CD8-positive, alpha-beta memory T cell (primary cell): ENCODE results near the gene NACAD. TPM values are rescaled to one million over a fixed set of nuclear protein-coding genes. Genes with fewer than 3 reads are reported as not detected.
A peak's percentile ranks its signal among the peaks of the same experiment; 100 is the strongest.

Experiments used
- CTCF ChIA-PET: fragments of 350-600 bp; sonication (Branson Sonifier 250); formaldehyde crosslinking; loops from one replicate; lab custom pipeline; 2021; ENCODE audit warnings: antibody characterized with exemption; lab: Charles Lee
- POLR2A ChIA-PET: fragments of 350-600 bp; sonication (Branson Sonifier 250); formaldehyde crosslinking; loops from one replicate; lab custom pipeline; 2021; ENCODE audit warnings: antibody characterized with exemption; lab: Charles Lee
- DNase-seq, 5 donors: peaks; one replicate each; pipeline versions ENCODE4 v3.0.0 to v3.0.0-alpha.2; 2020 to 2022; ENCODE audit warnings: mixed read lengths in 1 of 5
- H3K27ac ChIP-seq: one replicate; pipeline ENCODE4 v1.7.0; 2013; ENCODE audit warnings: low read depth, mild to moderate bottlenecking, low read length, moderate library complexity
- H3K27me3 ChIP-seq: 2 replicates; pipeline ENCODE4 v1.7.0; 2013; ENCODE audit warnings: low read length, mild to moderate bottlenecking; ENCODE audit not compliant: insufficient read depth, poor library complexity, severe bottlenecking
- H3K36me3 ChIP-seq: 2 replicates; pipeline ENCODE4 v1.7.0; 2013; ENCODE audit warnings: mild to moderate bottlenecking, low read length, moderate library complexity; ENCODE audit not compliant: insufficient read depth
- H3K4me1 ChIP-seq: 2 replicates; pipeline ENCODE4 v1.7.0; 2013; ENCODE audit warnings: mild to moderate bottlenecking, low read length, moderate library complexity; ENCODE audit not compliant: insufficient read depth
- H3K4me3 ChIP-seq: 2 replicates; pipeline ENCODE4 v1.7.0; 2013; ENCODE audit warnings: mild to moderate bottlenecking, low read length
- H3K9me3 ChIP-seq: 2 replicates; pipeline ENCODE4 v1.7.0; 2013; ENCODE audit warnings: mild to moderate bottlenecking, low read length
- H3K27ac Mint-ChIP-seq, 8 donors: one replicate each; pipeline ENCODE4 v1.8.0; 2020 to 2021; ENCODE audit warnings: mixed read lengths in 8 of 8, mild to moderate bottlenecking in 6 of 8, inconsistent platforms in 3 of 8, moderate library complexity in 3 of 8
- H3K27me3 Mint-ChIP-seq, 2 donors: one replicate each; pipeline ENCODE4 v1.8.0; 2020 to 2021; ENCODE audit warnings: mixed read lengths in 2 of 2, mild to moderate bottlenecking in 1 of 2, moderate library complexity in 1 of 2
- H3K36me3 Mint-ChIP-seq, 3 donors: one replicate each; pipeline ENCODE4 v1.8.0; 2020 to 2021; ENCODE audit warnings: mixed read lengths in 3 of 3, inconsistent platforms in 1 of 3, mild to moderate bottlenecking in 1 of 3
- H3K4me1 Mint-ChIP-seq, 3 donors: one replicate each; pipeline ENCODE4 v1.8.0; 2020 to 2021; ENCODE audit warnings: mixed read lengths in 3 of 3, inconsistent platforms in 1 of 3, mild to moderate bottlenecking in 1 of 3
- H3K4me3 Mint-ChIP-seq, 7 donors: one replicate each; pipeline ENCODE4 v1.8.0; 2020 to 2021; ENCODE audit warnings: mixed read lengths in 7 of 7, mild to moderate bottlenecking in 6 of 7, moderate library complexity in 4 of 7, inconsistent platforms in 2 of 7
- H3K9me3 Mint-ChIP-seq, 5 donors: one replicate each; pipeline ENCODE4 v1.8.0; 2020 to 2022; ENCODE audit warnings: mixed read lengths in 5 of 5, mild to moderate bottlenecking in 3 of 5, moderate library complexity in 2 of 5, inconsistent platforms in 1 of 5
- polyA plus RNA-seq: library from polyadenylated mRNA; unstranded; fragments of 300-500 nt; fragmentation: Illumina TruSeq; gene quantifications from one replicate; pipeline ENCODE4 v1.2.3, GENCODE V29; 2021
- total RNA-seq, 2 experiments: library from RNA; stranded (reverse); gene quantifications; one replicate each; pipeline ENCODE4 v1.2.3, GENCODE V29; 2021

Gene NACAD
- total and polyA plus RNA-seq, 3 experiments from 2014 or later = 0.31 to 1.3 (median 0.82) TPM

DNA sequence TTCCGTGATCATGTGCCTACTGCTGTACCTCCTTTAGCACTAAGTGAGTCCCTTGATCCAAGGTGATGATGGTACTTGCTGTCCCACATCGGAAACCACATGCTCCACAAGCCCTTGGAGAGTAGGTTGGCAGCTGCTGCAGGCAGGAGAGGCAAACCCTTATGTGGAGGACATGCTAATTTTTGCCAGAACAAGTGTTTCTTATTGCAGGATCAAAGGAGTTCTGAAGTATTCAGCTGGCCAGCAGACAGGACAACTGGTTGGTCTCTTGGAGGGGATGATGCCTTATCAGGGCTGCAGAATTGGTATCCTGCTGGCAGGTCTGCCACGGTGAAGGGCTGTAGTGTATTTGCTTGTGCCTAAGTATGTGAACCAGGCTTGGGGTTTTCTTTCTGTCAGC lies 36.8 kb downstream of the NACAD start:
- peak overlapping the region in 6 of 8 donors; percentile 10 to 90 (median 64) for H3K27ac Mint-ChIP-seq
- Histone ChIP-seq H3K36me3 (peaks cover 34% of the 10 kb centered on the region), H3K4me1 (peaks cover 26% of the 10 kb centered on the region), H3K27me3 (no peaks in the 10 kb centered on the region), H3K4me3 (no peak overlapping the region), H3K27ac (no peak overlapping the region), H3K9me3 (no peaks in the 10 kb centered on the region)
- H3K36me3 Mint-ChIP-seq = peaks cover 3 to 76% (median 19%) of the 10 kb centered on the region in 3 donors
- H3K9me3 Mint-ChIP-seq = no peaks in the 10 kb centered on the region
- peaks cover 70 to 91% (median 76%) of the 10 kb centered on the region in 3 donors for H3K4me1 Mint-ChIP-seq
- ChIA-PET POLR2A (no interaction called here), CTCF (interaction anchor here (1.2 to 1.3 kb wide), 2 partner anchors 18 to 196 kb away, joined by 3 to 5 read pairs; no protein-coding TSS in a partner anchor)
- DNase-seq = no peak
- no peak overlapping the region for H3K4me3 Mint-ChIP-seq
- H3K27me3 Mint-ChIP-seq = no peaks in the 10 kb centered on the region

DNA sequence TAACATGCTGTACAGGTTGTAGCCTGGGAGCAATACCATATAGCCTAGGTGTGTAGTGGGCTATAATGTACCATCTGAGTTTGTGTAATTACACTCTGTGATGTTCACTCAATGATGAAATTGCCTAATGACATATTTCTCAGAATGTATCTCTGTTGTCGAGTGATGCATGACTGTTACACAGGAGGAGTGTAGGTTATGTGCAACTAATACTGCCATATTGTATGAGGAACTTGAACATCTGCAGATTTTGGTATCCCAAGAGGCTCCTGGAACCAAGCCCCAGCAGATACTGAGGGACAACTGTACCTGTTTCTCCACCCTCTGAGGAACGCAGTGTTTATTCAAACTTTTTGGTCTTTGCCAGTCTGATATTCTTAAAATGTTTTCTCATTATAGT lies 38.6 kb downstream of the NACAD start:
- no peak for DNase-seq
- ChIA-PET CTCF (interaction anchor here (2.5 kb wide), 1 partner anchor 76 kb away, joined by 7 read pairs; no protein-coding TSS in a partner anchor), POLR2A (no interaction called here)
- Histone ChIP-seq H3K4me3 (no peak overlapping the region), H3K36me3 (peaks cover 40% of the 10 kb centered on the region), H3K27me3 (no peaks in the 10 kb centered on the region), H3K9me3 (no peaks in the 10 kb centered on the region), H3K4me1 (peaks cover 31% of the 10 kb centered on the region), H3K27ac (no peak overlapping the region)
- peaks cover 0 to 82% (median 22%) of the 10 kb centered on the region in 3 donors for H3K36me3 Mint-ChIP-seq
- no peak overlapping the region for H3K4me3 Mint-ChIP-seq
- peak overlapping the region in 6 of 8 donors; percentile 7 to 90 (median 34) for H3K27ac Mint-ChIP-seq
- no peaks in the 10 kb centered on the region for H3K27me3 Mint-ChIP-seq
- H3K9me3 Mint-ChIP-seq = no peaks in the 10 kb centered on the region
- peaks cover 65 to 87% (median 70%) of the 10 kb centered on the region in 3 donors for H3K4me1 Mint-ChIP-seq

GRCh38 chr7:45048748-45049147 lies 40.0 kb downstream of the NACAD start:
- peaks cover 0 to 81% (median 18%) of the 10 kb centered on the region in 3 donors for H3K36me3 Mint-ChIP-seq
- Histone ChIP-seq H3K27me3 (no peaks in the 10 kb centered on the region), H3K4me3 (no peak overlapping the region), H3K4me1 (peaks cover 31% of the 10 kb centered on the region), H3K9me3 (no peaks in the 10 kb centered on the region), H3K27ac (no peak overlapping the region), H3K36me3 (peaks cover 46% of the 10 kb centered on the region)
- H3K4me3 Mint-ChIP-seq = no peak overlapping the region
- no peak overlapping the region for H3K27ac Mint-ChIP-seq
- CTCF ChIA-PET = interaction anchor here (1.5 to 2.5 kb wide), 2 partner anchors 75 to 192 kb away, joined by 5 to 7 read pairs; no protein-coding TSS in a partner anchor
- POLR2A ChIA-PET = interaction anchor here (0.7 kb wide), 1 partner anchor 8 kb away, joined by 3 read pairs; no protein-coding TSS in a partner anchor
- H3K4me1 Mint-ChIP-seq = peaks cover 58 to 86% (median 68%) of the 10 kb centered on the region in 3 donors
- no peaks in the 10 kb centered on the region for H3K9me3 Mint-ChIP-seq
- DNase-seq = no peak
- no peaks in the 10 kb centered on the region for H3K27me3 Mint-ChIP-seq

DNA sequence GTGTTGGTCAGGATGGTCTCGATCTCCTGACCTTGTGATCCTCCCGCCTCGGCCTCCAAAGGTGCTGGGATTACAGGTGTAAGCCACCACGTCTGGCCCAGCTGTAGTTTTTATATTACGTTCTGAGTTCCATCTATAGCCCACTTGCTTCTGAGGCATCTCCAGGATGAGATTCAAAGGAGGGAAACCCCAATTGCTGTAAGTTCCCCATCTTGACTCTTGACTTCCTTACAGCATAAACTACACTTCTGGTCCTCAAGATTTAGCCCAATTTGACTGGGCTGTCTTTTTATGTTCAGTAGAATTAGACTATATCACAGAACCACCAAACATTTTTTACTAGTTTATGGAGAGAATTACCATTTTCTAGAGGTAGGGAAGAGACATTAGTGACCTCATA lies 44.4 kb downstream of the NACAD start:
- no peaks in the 10 kb centered on the region for H3K9me3 Mint-ChIP-seq
- Histone ChIP-seq H3K4me3 (no peak overlapping the region), H3K9me3 (no peaks in the 10 kb centered on the region), H3K36me3 (peaks cover 52% of the 10 kb centered on the region), H3K27me3 (no peaks in the 10 kb centered on the region), H3K27ac (no peak overlapping the region), H3K4me1 (peaks cover 10% of the 10 kb centered on the region)
- H3K4me3 Mint-ChIP-seq = no peak overlapping the region
- no peak for DNase-seq
- H3K4me1 Mint-ChIP-seq = peaks cover 49 to 84% (median 66%) of the 10 kb centered on the region in 3 donors
- H3K36me3 Mint-ChIP-seq = peaks cover 0 to 83% (median 28%) of the 10 kb centered on the region in 3 donors
- CTCF ChIA-PET = interaction anchor here (1.2 kb wide), 1 partner anchor 70 kb away, joined by 3 read pairs; no protein-coding TSS in a partner anchor
- POLR2A ChIA-PET = no interaction called here
- H3K27ac Mint-ChIP-seq = peak overlapping the region in 4 of 8 donors; percentile 17 to 87 (median 40)
- H3K27me3 Mint-ChIP-seq = no peaks in the 10 kb centered on the region

- CTCF ChIA-PET = interaction anchor here (0.7 to 0.9 kb wide), 3 partner anchors 27 to 50 kb away, joined by 3 to 4 read pairs (median 3); no protein-coding TSS in a partner anchor
- H3K4me1 ChIP-seq = peaks cover 41% of the 10 kb centered on the region
- no peak overlapping the region for H3K27ac ChIP-seq
- H3K36me3 ChIP-seq = peaks cover 46% of the 10 kb centered on the region
- no peak for DNase-seq
- Mint-ChIP-seq H3K27me3 (no peaks in the 10 kb centered on the region), H3K9me3 (no peaks in the 10 kb centered on the region), H3K27ac (peak overlapping the region; percentile 24 to 82 (median 64)), H3K4me3 (peak overlapping the region in 1 of 7 donors; percentile 64), H3K36me3 (peaks cover 0 to 79% (median 37%) of the 10 kb centered on the region in 3 donors), H3K4me1 (peaks cover 61 to 85% (median 82%) of the 10 kb centered on the region in 3 donors)
- no peaks in the 10 kb centered on the region for H3K9me3 ChIP-seq
- no peak overlapping the region for H3K4me3 ChIP-seq
- POLR2A ChIA-PET = no interaction called here
- no peaks in the 10 kb centered on the region for H3K27me3 ChIP-seq
Observed at GRCh38 chr7:45039106-45039505, 49.7 kb downstream of the NACAD start.

DNA sequence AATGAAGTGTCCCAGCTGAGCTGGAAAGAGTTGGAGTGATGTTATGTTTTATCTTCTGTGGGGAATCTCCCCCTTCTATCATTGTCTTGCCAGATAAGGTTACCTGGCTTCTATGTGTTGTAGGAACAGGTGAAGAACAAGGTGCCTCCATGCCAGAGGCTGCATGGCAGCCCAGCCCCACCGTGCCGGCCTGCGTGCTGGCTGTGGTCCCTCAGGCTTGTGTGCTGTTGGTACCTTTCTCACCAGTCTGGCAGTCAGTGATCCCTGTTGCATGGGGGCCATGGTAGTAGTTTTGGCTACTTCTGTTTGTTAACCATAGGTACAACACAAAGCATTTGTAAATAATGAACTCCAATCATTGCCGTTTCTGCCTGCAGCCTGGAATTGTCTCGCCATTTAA lies 50.9 kb downstream of the NACAD start:
- Histone ChIP-seq H3K36me3 (peaks cover 40% of the 10 kb centered on the region), H3K27me3 (no peaks in the 10 kb centered on the region), H3K4me3 (no peak overlapping the region), H3K4me1 (peaks cover 53% of the 10 kb centered on the region), H3K27ac (no peak overlapping the region), H3K9me3 (no peaks in the 10 kb centered on the region)
- Mint-ChIP-seq H3K4me1 (peaks cover 69 to 85% (median 82%) of the 10 kb centered on the region in 3 donors), H3K9me3 (no peaks in the 10 kb centered on the region), H3K4me3 (peak overlapping the region; percentile 7 to 85 (median 56)), H3K36me3 (peaks cover 0 to 80% (median 33%) of the 10 kb centered on the region in 3 donors), H3K27ac (peak overlapping the region; percentile 74 to 99 (median 82)), H3K27me3 (no peaks in the 10 kb centered on the region)
- ChIA-PET POLR2A (interaction anchor here (1.0 kb wide), 1 partner anchor 10 kb away, joined by 4 read pairs; no protein-coding TSS in a partner anchor), CTCF (no interaction called here)
- DNase-seq = no peak

DNA sequence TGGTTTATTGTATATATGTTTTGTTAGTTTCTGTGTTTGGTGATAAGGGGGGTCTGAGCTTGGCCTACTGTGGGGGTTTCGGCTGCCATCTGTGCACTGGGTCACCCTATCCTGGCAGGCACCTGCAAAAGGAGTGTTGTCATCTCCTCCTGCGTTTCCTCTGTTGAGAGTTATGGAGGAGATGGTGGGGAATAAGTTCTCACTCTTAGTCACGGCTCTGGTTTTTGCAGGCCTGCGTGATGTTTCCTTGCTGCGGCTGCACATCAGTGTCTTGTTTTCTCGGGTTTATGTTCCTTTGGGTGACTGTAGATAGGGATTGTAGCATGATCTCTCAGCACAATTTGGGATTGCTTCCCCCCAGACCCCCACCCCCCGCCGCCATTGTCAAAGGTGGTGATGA lies 52.0 kb downstream of the NACAD start:
- Histone ChIP-seq H3K9me3 (no peaks in the 10 kb centered on the region), H3K36me3 (peaks cover 38% of the 10 kb centered on the region), H3K27ac (peak overlapping the region; percentile 39), H3K4me3 (peak overlapping the region; percentile 33), H3K27me3 (no peaks in the 10 kb centered on the region), H3K4me1 (peaks cover 64% of the 10 kb centered on the region)
- ChIA-PET CTCF (interaction anchor here (1.3 to 5.1 kb wide), 3 partner anchors 9 to 99 kb away, joined by 3 to 22 read pairs (median 10); no protein-coding TSS in a partner anchor), POLR2A (interaction anchor here (1.7 kb wide), 1 partner anchor 58 kb away, joined by 4 read pairs; the partner anchor contains the start of gene MYO1G)
- peaks cover 0 to 78% (median 29%) of the 10 kb centered on the region in 3 donors for H3K36me3 Mint-ChIP-seq
- H3K27me3 Mint-ChIP-seq = no peaks in the 10 kb centered on the region
- no peaks in the 10 kb centered on the region for H3K9me3 Mint-ChIP-seq
- H3K4me3 Mint-ChIP-seq = peak overlapping the region; percentile 51 to 87 (median 78)
- no peak for DNase-seq
- peak overlapping the region; percentile 71 to 99 (median 94) for H3K27ac Mint-ChIP-seq
- H3K4me1 Mint-ChIP-seq = peaks cover 74 to 86% (median 84%) of the 10 kb centered on the region in 3 donors

GRCh38 chr7:45036317-45036716 lies 52.5 kb downstream of the NACAD start:
- CTCF ChIA-PET = interaction anchor here (0.8 to 5.1 kb wide), 4 partner anchors 9 to 100 kb away, joined by 3 to 22 read pairs (median 6); no protein-coding TSS in a partner anchor

More at GRCh38 chr7:45036317-45036716, 52.5 kb downstream of the NACAD start:
- peaks cover 75 to 86% (median 82%) of the 10 kb centered on the region in 3 donors for H3K4me1 Mint-ChIP-seq
- POLR2A ChIA-PET = interaction anchor here (1.1 to 1.7 kb wide), 2 partner anchors 58 to 62 kb away, joined by 3 to 4 read pairs; partner anchors contain the start of gene MYO1G
- Histone ChIP-seq H3K27ac (peak overlapping the region; percentile 39), H3K9me3 (no peaks in the 10 kb centered on the region), H3K4me1 (peaks cover 69% of the 10 kb centered on the region), H3K36me3 (peaks cover 33% of the 10 kb centered on the region), H3K27me3 (no peaks in the 10 kb centered on the region), H3K4me3 (peak overlapping the region; percentile 33)
- H3K36me3 Mint-ChIP-seq = peaks cover 0 to 77% (median 25%) of the 10 kb centered on the region in 3 donors
- H3K9me3 Mint-ChIP-seq = no peaks in the 10 kb centered on the region
- H3K27me3 Mint-ChIP-seq = no peaks in the 10 kb centered on the region
- H3K27ac Mint-ChIP-seq = peak overlapping the region; percentile 71 to 99 (median 94)
- DNase-seq = no peak
- H3K4me3 Mint-ChIP-seq = peak overlapping the region; percentile 51 to 87 (median 78)
